HL-60/S4 treated with retinoic acid at 250 ng/mL for 4 days and 3 days (cell line): ENCODE measurements around the gene C11orf91.

Source experiments
- in situ Hi-C: fragments of 300-500 bp; cut with MboI; formaldehyde crosslinking; loops from 2 replicates; pipeline ENCODE4 v1.7.0; 2022; ENCODE audit warnings: low sequenced_read_pairs

The C11orf91 gene

GRCh38 chr11:33699515-33700062 lies 1.0 kb downstream of the C11orf91 start:
- in situ Hi-C loops: loop anchor here (25.0 kb wide), 1 partner anchor 562 kb away; no protein-coding TSS in a partner anchor

- in situ Hi-C loops: loop anchor here (25.0 kb wide), 1 partner anchor 562 kb away; no protein-coding TSS in a partner anchor
These were observed 1.7 kb downstream of the C11orf91 start for GRCh38 chr11:33698921-33699320.

GRCh38 chr11:33697997-33698396 lies 2.6 kb downstream of the C11orf91 start:
- in situ Hi-C loops: loop anchor here (25.0 kb wide), 1 partner anchor 561 kb away; no protein-coding TSS in a partner anchor

GRCh38 chr11:33696931-33697638 lies 3.5 kb downstream of the C11orf91 start:
- in situ Hi-C loops: loop anchor here (25.0 kb wide), 1 partner anchor 560 kb away; no protein-coding TSS in a partner anchor

GRCh38 chr11:33696411-33696810 lies 4.2 kb downstream of the C11orf91 start:
- in situ Hi-C loops: loop anchor here (25.0 kb wide), 1 partner anchor 559 kb away; no protein-coding TSS in a partner anchor

- in situ Hi-C loops: loop anchor here (25.0 kb wide), 1 partner anchor 558 kb away; no protein-coding TSS in a partner anchor
These were observed 5.5 kb downstream of the C11orf91 start for GRCh38 chr11:33695051-33695566.

GRCh38 chr11:33694346-33695050 lies 6.1 kb downstream of the C11orf91 start:
- in situ Hi-C loops: loop anchor here (25.0 kb wide), 1 partner anchor 557 kb away; no protein-coding TSS in a partner anchor

GRCh38 chr11:33692541-33692940 lies 8.1 kb downstream of the C11orf91 start:
- in situ Hi-C loops: loop anchor here (25.0 kb wide), 1 partner anchor 555 kb away; no protein-coding TSS in a partner anchor

GRCh38 chr11:33692013-33692504 lies 8.6 kb downstream of the C11orf91 start:
- in situ Hi-C loops: loop anchor here (25.0 kb wide), 1 partner anchor 555 kb away; no protein-coding TSS in a partner anchor

- in situ Hi-C loops: loop anchor here (25.0 kb wide), 1 partner anchor 554 kb away; no protein-coding TSS in a partner anchor
These were observed 9.4 kb downstream of the C11orf91 start for GRCh38 chr11:33691066-33691864.

GRCh38 chr11:33690290-33691065 lies 10.1 kb downstream of the C11orf91 start:
- in situ Hi-C loops: loop anchor here (25.0 kb wide), 1 partner anchor 553 kb away; no protein-coding TSS in a partner anchor

- in situ Hi-C loops: loop anchor here (25.0 kb wide), 1 partner anchor 552 kb away; no protein-coding TSS in a partner anchor
These were observed 11.1 kb downstream of the C11orf91 start for GRCh38 chr11:33689501-33689900.

- in situ Hi-C loops: loop anchor here (25.0 kb wide), 1 partner anchor 552 kb away; no protein-coding TSS in a partner anchor
These were observed 11.5 kb downstream of the C11orf91 start for GRCh38 chr11:33689085-33689484.

- in situ Hi-C loops: loop anchor here (25.0 kb wide), 1 partner anchor 551 kb away; no protein-coding TSS in a partner anchor
These were observed 12.7 kb downstream of the C11orf91 start for GRCh38 chr11:33687733-33688479.

GRCh38 chr11:33685082-33685481 lies 15.5 kb downstream of the C11orf91 start:
- in situ Hi-C loops: loop anchor here (25.0 kb wide), 1 partner anchor 548 kb away; no protein-coding TSS in a partner anchor

GRCh38 chr11:33684003-33684706 lies 16.5 kb downstream of the C11orf91 start:
- in situ Hi-C loops: loop anchor here (25.0 kb wide), 1 partner anchor 547 kb away; no protein-coding TSS in a partner anchor

GRCh38 chr11:33682446-33682845 lies 18.2 kb downstream of the C11orf91 start:
- in situ Hi-C loops: loop anchor here (25.0 kb wide), 1 partner anchor 545 kb away; no protein-coding TSS in a partner anchor
